Measurements from ENCODE around the gene KAZN. TPM values are rescaled to one million over a fixed set of nuclear protein-coding genes. Genes with fewer than 3 reads are reported as not detected.

KAZN gene
- total RNA-seq, 1 donor = 3.9 TPM

GRCh38 chr1:14788080-14788479 lies 189.6 kb downstream of the KAZN start:
- H3K4me3 ChIP-seq (ENCODE audit: low read depth, low read length) = no peak overlapping the region
- no peak for DNase-seq (ENCODE audit: low read depth)
- TF ChIP-seq CTCF (IDR thresholded peaks at IDR 0.05; ENCODE audit: insufficient read depth, low read length) = no peak

GRCh38 chr1:14790982-14791381 lies 192.5 kb downstream of the KAZN start:
- no peak for DNase-seq (ENCODE audit: low read depth)
- TF ChIP-seq CTCF (IDR thresholded peaks at IDR 0.05; ENCODE audit: insufficient read depth, low read length) = no peak
- H3K4me3 ChIP-seq (ENCODE audit: low read depth, low read length) = no peak overlapping the region

GRCh38 chr1:14791654-14792053 lies 193.2 kb downstream of the KAZN start:
- no peak for DNase-seq (ENCODE audit: low read depth)
- TF ChIP-seq CTCF (IDR thresholded peaks at IDR 0.05; ENCODE audit: insufficient read depth, low read length) = no peak
- no peak overlapping the region for H3K4me3 ChIP-seq (ENCODE audit: low read depth, low read length)

GRCh38 chr1:14794136-14794768 lies 195.8 kb downstream of the KAZN start:
- DNase-seq (ENCODE audit: low read depth) = peak; percentile 11
- TF ChIP-seq CTCF (IDR thresholded peaks at IDR 0.05; ENCODE audit: insufficient read depth, low read length) = no peak
- H3K4me3 ChIP-seq (ENCODE audit: low read depth, low read length) = no peak overlapping the region

GRCh38 chr1:14794906-14795305 lies 196.4 kb downstream of the KAZN start:
- no peak overlapping the region for H3K4me3 ChIP-seq (ENCODE audit: low read depth, low read length)
- no peak for DNase-seq (ENCODE audit: low read depth)
- TF ChIP-seq CTCF (IDR thresholded peaks at IDR 0.05; ENCODE audit: insufficient read depth, low read length) = no peak

GRCh38 chr1:14795589-14795988 lies 197.1 kb downstream of the KAZN start:
- DNase-seq (ENCODE audit: low read depth) = no peak
- H3K4me3 ChIP-seq (ENCODE audit: low read depth, low read length) = no peak overlapping the region

More at GRCh38 chr1:14795589-14795988, 197.1 kb downstream of the KAZN start:
- TF ChIP-seq CTCF (IDR thresholded peaks at IDR 0.05; ENCODE audit: insufficient read depth, low read length) = no peak

Data from fibroblast of the aortic adventitia (primary cell).